ENCODE data around the gene NGFR. TPM values are rescaled to one million over a fixed set of nuclear protein-coding genes. Genes with fewer than 3 reads are reported as not detected.

The NGFR gene
- total RNA-seq, 1 experiment from 2014 or later = 11.3 TPM

GRCh38 chr17:49545806-49546545 lies 50.9 kb downstream of the NGFR start (continued):
- no peak for TF ChIP-seq ERG (CRISPR knock-in tag; IDR thresholded peaks at IDR 0.05)
- no peak for TF ChIP-seq ESRRA (CRISPR knock-in tag; IDR thresholded peaks at IDR 0.05; ENCODE audit: borderline replicate concordance)
- TF ChIP-seq, protein P1, sequence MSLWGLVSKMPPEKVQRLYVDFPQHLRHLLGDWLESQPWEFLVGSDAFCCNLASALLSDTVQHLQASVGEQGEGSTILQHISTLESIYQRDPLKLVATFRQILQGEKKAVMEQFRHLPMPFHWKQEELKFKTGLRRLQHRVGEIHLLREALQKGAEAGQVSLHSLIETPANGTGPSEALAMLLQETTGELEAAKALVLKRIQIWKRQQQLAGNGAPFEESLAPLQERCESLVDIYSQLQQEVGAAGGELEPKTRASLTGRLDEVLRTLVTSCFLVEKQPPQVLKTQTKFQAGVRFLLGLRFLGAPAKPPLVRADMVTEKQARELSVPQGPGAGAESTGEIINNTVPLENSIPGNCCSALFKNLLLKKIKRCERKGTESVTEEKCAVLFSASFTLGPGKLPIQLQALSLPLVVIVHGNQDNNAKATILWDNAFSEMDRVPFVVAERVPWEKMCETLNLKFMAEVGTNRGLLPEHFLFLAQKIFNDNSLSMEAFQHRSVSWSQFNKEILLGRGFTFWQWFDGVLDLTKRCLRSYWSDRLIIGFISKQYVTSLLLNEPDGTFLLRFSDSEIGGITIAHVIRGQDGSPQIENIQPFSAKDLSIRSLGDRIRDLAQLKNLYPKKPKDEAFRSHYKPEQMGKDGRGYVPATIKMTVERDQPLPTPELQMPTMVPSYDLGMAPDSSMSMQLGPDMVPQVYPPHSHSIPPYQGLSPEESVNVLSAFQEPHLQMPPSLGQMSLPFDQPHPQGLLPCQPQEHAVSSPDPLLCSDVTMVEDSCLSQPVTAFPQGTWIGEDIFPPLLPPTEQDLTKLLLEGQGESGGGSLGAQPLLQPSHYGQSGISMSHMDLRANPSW (CRISPR knock-in tag; conservative IDR thresholded peaks at IDR 0.05; ENCODE audit: low read depth) = no peak
- no peak for TF ChIP-seq IRF1 (CRISPR knock-in tag; IDR thresholded peaks at IDR 0.05)
- no peak for TF ChIP-seq SMAD3 (CRISPR knock-in tag; IDR thresholded peaks at IDR 0.05; ENCODE audit: borderline replicate concordance)
- no peak for TF ChIP-seq SOX15 (CRISPR knock-in tag; IDR thresholded peaks at IDR 0.05)
- TF ChIP-seq, protein P2, sequence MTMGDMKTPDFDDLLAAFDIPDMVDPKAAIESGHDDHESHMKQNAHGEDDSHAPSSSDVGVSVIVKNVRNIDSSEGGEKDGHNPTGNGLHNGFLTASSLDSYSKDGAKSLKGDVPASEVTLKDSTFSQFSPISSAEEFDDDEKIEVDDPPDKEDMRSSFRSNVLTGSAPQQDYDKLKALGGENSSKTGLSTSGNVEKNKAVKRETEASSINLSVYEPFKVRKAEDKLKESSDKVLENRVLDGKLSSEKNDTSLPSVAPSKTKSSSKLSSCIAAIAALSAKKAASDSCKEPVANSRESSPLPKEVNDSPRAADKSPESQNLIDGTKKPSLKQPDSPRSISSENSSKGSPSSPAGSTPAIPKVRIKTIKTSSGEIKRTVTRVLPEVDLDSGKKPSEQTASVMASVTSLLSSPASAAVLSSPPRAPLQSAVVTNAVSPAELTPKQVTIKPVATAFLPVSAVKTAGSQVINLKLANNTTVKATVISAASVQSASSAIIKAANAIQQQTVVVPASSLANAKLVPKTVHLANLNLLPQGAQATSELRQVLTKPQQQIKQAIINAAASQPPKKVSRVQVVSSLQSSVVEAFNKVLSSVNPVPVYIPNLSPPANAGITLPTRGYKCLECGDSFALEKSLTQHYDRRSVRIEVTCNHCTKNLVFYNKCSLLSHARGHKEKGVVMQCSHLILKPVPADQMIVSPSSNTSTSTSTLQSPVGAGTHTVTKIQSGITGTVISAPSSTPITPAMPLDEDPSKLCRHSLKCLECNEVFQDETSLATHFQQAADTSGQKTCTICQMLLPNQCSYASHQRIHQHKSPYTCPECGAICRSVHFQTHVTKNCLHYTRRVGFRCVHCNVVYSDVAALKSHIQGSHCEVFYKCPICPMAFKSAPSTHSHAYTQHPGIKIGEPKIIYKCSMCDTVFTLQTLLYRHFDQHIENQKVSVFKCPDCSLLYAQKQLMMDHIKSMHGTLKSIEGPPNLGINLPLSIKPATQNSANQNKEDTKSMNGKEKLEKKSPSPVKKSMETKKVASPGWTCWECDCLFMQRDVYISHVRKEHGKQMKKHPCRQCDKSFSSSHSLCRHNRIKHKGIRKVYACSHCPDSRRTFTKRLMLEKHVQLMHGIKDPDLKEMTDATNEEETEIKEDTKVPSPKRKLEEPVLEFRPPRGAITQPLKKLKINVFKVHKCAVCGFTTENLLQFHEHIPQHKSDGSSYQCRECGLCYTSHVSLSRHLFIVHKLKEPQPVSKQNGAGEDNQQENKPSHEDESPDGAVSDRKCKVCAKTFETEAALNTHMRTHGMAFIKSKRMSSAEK (CRISPR knock-in tag; IDR thresholded peaks at IDR 0.05; ENCODE audit: borderline replicate concordance) = no peak
- TF ChIP-seq IRF2 (CRISPR knock-in tag; IDR thresholded peaks at IDR 0.05; ENCODE audit: borderline replicate concordance, low read depth) = no peak
- no peak for TF ChIP-seq JAZF1 (CRISPR knock-in tag; IDR thresholded peaks at IDR 0.05)
- no peak for TF ChIP-seq SMAD4 (CRISPR knock-in tag; IDR thresholded peaks at IDR 0.05)

- Mint-ChIP-seq H3K9me3 (peaks cover 12% of the 10 kb centered on the region), H3K27me3 (ENCODE audit: low read depth) (peaks cover 5% of the 10 kb centered on the region; the same call in 1 of the 2 replicates), H3K4me3 (no peak overlapping the region), H3K36me3 (no peaks in the 10 kb centered on the region), H3K27ac (no peak overlapping the region), H3K4me1 (peaks cover 30% of the 10 kb centered on the region)
- ChIA-PET CTCF (interaction anchor here (1.1 to 7.4 kb wide), 9 partner anchors 10 to 329 kb away, joined by 3 to 68 read pairs (median 7); partner anchors contain the start of gene NGFR), POLR2A (no interaction called here)
- no peak; the same call in 1 of the 2 replicates for ATAC-seq
- no peak for DNase-seq (ENCODE audit: low spot score)
- TF ChIP-seq GRHL2 (CRISPR knock-in tag; IDR thresholded peaks at IDR 0.05; ENCODE audit: insufficient replicate concordance, severe bottlenecking) = no peak
- TF ChIP-seq ZNF416 (CRISPR knock-in tag; IDR thresholded peaks at IDR 0.05) = no peak
- no peak for TF ChIP-seq ZNF121 (CRISPR knock-in tag; IDR thresholded peaks at IDR 0.05)
- TF ChIP-seq KAT7 (CRISPR knock-in tag; IDR thresholded peaks at IDR 0.05; ENCODE audit: borderline replicate concordance) = no peak
- TF ChIP-seq OVOL2 (CRISPR knock-in tag; IDR thresholded peaks at IDR 0.05; ENCODE audit: borderline replicate concordance) = no peak
- no peak for TF ChIP-seq ZNF219 (CRISPR knock-in tag; IDR thresholded peaks at IDR 0.05; ENCODE audit: borderline replicate concordance)
- TF ChIP-seq ERG (CRISPR knock-in tag; IDR thresholded peaks at IDR 0.05) = no peak
- TF ChIP-seq, protein P3, sequence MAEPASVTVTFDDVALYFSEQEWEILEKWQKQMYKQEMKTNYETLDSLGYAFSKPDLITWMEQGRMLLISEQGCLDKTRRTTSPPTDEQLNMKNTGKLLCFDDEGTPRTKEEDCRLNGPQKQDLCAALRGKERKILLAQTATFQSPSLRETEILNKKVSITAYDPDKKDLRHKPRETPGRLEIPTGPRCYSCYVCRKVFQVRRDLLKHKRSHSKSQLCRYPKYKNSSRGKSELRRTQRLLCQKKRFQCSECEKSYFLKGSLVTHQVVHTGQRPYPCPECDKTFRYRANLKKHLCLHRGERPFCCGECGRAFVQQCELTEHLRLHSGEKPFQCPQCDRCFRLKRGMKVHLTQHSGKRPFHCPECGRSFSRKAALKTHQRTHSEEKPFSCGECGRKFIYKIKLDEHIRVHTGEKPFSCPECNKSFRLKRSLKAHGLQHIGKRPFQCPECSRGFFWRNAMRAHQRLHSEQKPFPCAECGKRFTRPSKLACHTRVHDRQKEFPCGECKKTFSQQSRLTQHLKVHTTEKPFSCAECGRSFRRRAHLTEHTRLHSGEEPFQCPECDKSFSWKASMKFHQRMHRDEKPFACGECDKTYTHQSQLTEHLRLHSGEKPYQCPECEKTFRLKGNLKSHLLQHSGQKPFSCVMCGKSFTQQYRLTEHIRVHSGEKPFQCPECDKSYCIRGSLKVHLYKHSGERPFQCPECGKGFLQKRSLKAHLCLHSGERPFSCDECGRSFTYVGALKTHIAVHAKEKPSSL (CRISPR knock-in tag; conservative IDR thresholded peaks at IDR 0.05) = no peak
- TF ChIP-seq, protein P4, sequence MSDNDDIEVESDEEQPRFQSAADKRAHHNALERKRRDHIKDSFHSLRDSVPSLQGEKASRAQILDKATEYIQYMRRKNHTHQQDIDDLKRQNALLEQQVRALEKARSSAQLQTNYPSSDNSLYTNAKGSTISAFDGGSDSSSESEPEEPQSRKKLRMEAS (CRISPR knock-in tag; IDR thresholded peaks at IDR 0.05) = no peak
Observed at GRCh38 chr17:49546546-49547535, 51.7 kb downstream of the NGFR start.

Data from WTC11 (cell line).